Smooth muscle cell (in vitro differentiated cells): ENCODE data around the gene EPHA6. TPM values are rescaled to one million over a fixed set of nuclear protein-coding genes. Genes with fewer than 3 reads are reported as not detected.

Experiments used
- DNase-seq: peaks from one replicate; lab custom pipeline; 2025; ENCODE audit not compliant: unreplicated experiment; lab: John Stamatoyannopoulos, UW
- H2AFZ ChIP-seq: fragments of 200-600 bp; sonication (generic); 2 replicates; pipeline ENCODE4 v1.6.0; 2016; ENCODE audit warnings: antibody characterized with exemption, low read depth, mild to moderate bottlenecking
- H3F3A ChIP-seq: fragments of 200-600 bp; sonication (generic); 2 replicates; pipeline ENCODE4 v1.6.0; 2017; ENCODE audit warnings: antibody characterized with exemption, low read depth
- H3K27ac ChIP-seq: fragments of 200-600 bp; sonication (generic); 2 replicates; pipeline ENCODE4 v1.5.1; 2016; ENCODE audit warnings: low read depth, mild to moderate bottlenecking
- H3K27me3 ChIP-seq: fragments of 200-600 bp; sonication (generic); 2 replicates; pipeline ENCODE4 v1.6.1; 2016; ENCODE audit warnings: low read depth, mild to moderate bottlenecking
- H3K36me3 ChIP-seq: fragments of 200-600 bp; sonication (generic); 2 replicates; pipeline ENCODE4 v1.5.1; 2016; ENCODE audit warnings: low read depth
- H3K4me1 ChIP-seq: fragments of 200-600 bp; sonication (generic); 2 replicates; pipeline ENCODE4 v1.5.1; 2016; ENCODE audit warnings: low read depth
- H3K4me2 ChIP-seq: fragments of 200-600 bp; sonication (generic); 2 replicates; pipeline ENCODE4 v1.6.0; 2016; ENCODE audit warnings: mild to moderate bottlenecking
- H3K4me3 ChIP-seq: fragments of 200-600 bp; sonication (generic); 2 replicates; pipeline ENCODE4 v1.5.1; 2016; ENCODE audit warnings: mild to moderate bottlenecking
- H3K79me2 ChIP-seq: fragments of 200-600 bp; sonication (generic); 2 replicates; pipeline ENCODE4 v1.6.0; 2016; ENCODE audit warnings: low read depth, mild to moderate bottlenecking
- H3K9ac ChIP-seq: fragments of 200-600 bp; sonication (generic); 2 replicates; pipeline ENCODE4 v1.6.0; 2016; ENCODE audit warnings: low read depth
- H3K9me3 ChIP-seq: fragments of 200-600 bp; sonication (generic); replicated peaks from 2 replicates; pipeline ENCODE4 v1.5.1; 2016; ENCODE audit warnings: low read depth
- H4K20me1 ChIP-seq: fragments of 200-600 bp; sonication (generic); 2 replicates; pipeline ENCODE4 v1.6.0; 2016; ENCODE audit warnings: low read depth
- WGBS: methylation state at CpG from one replicate; pipeline ENCODE4 v1.1.7; 2016; ENCODE audit warnings: low lambda C conversion rate; 5-methylcytosine and 5-hydroxymethylcytosine counted together
- polyA plus RNA-seq: library from polyadenylated mRNA; unstranded; fragments of >200 nt; fragmentation: Nextera tagmentation; extraction: Ambion mirVana; gene quantifications from 2 replicates; pipeline ENCODE4 v1.2.1, GENCODE V29; 2016
- total RNA-seq: library from RNA; depleted of rRNA; stranded (reverse); fragments of >200 nt; gene quantifications from 2 replicates; pipeline ENCODE4 v1.2.3, GENCODE V29; 2014
- TF ChIP-seq, protein P1 (sequence below): fragments of 200-600 bp; sonication (generic); IDR thresholded peaks from 2 replicates; pipeline ENCODE4 v1.5.1; 2017; ENCODE audit warnings: borderline replicate concordance, mild to moderate bottlenecking, antibody characterized with exemption; ENCODE audit not compliant: insufficient read depth, poor library complexity, severe bottlenecking

The EPHA6 gene
- total and polyA plus RNA-seq, 2 experiments from 2014 or later, result 0.36 to 0.51 TPM

GRCh38 chr3:97481416-97481815, 667.0 kb downstream of the EPHA6 start:
- H3K9me3 ChIP-seq, result no peaks in the 10 kb centered on the region
- H4K20me1 ChIP-seq, result no peaks in the 10 kb centered on the region
- no peak overlapping the region for H3K9ac ChIP-seq
- no peak overlapping the region for H3K27ac ChIP-seq
- no peak overlapping the region for H3K4me3 ChIP-seq
- H2AFZ ChIP-seq, result no peak overlapping the region
- no peak overlapping the region for H3K4me2 ChIP-seq
- 92% methylated on average over 24 of the region's 26 CpGs for WGBS
- no peaks in the 10 kb centered on the region for H3K36me3 ChIP-seq
- H3K27me3 ChIP-seq, result no peaks in the 10 kb centered on the region
- no peaks in the 10 kb centered on the region for H3F3A ChIP-seq
- no peak for DNase-seq
- H3K4me1 ChIP-seq, result no peaks in the 10 kb centered on the region
- H3K79me2 ChIP-seq, result no peaks in the 10 kb centered on the region
- TF ChIP-seq, protein P1, sequence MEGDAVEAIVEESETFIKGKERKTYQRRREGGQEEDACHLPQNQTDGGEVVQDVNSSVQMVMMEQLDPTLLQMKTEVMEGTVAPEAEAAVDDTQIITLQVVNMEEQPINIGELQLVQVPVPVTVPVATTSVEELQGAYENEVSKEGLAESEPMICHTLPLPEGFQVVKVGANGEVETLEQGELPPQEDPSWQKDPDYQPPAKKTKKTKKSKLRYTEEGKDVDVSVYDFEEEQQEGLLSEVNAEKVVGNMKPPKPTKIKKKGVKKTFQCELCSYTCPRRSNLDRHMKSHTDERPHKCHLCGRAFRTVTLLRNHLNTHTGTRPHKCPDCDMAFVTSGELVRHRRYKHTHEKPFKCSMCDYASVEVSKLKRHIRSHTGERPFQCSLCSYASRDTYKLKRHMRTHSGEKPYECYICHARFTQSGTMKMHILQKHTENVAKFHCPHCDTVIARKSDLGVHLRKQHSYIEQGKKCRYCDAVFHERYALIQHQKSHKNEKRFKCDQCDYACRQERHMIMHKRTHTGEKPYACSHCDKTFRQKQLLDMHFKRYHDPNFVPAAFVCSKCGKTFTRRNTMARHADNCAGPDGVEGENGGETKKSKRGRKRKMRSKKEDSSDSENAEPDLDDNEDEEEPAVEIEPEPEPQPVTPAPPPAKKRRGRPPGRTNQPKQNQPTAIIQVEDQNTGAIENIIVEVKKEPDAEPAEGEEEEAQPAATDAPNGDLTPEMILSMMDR, result no peak

GRCh38 chr3:97485206-97485605, 670.8 kb downstream of the EPHA6 start:
- Histone ChIP-seq H3K4me3 (no peak overlapping the region), H3K79me2 (no peaks in the 10 kb centered on the region), H3K9ac (no peak overlapping the region), H3K4me2 (no peak overlapping the region), H3F3A (no peaks in the 10 kb centered on the region), H3K9me3 (no peaks in the 10 kb centered on the region), H4K20me1 (no peaks in the 10 kb centered on the region), H3K27ac (no peak overlapping the region), H3K36me3 (no peaks in the 10 kb centered on the region), H3K27me3 (no peaks in the 10 kb centered on the region), H3K4me1 (no peaks in the 10 kb centered on the region), H2AFZ (no peak overlapping the region)
- 82% methylated on average over 3 of the region's 3 CpGs for WGBS
- DNase-seq, result no peak
- TF ChIP-seq, protein P1, result no peak

DNA sequence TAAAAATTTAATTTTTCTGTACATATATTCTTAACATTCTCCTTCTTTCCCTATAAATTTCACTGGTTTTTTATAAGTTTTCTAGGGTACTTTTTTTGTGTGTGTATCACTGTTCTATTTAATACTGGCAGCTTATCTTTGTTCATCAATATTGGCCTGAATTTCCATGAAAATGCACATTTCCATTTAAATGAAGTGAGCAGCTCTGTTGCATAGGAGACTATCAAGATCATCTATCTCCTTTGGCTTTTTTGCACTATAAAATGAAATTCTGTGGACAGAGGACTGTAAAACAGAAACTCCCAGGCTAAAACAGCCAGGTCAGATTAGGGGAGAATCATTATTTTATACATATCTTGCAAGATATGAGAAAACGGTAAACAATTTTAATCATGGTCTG, 673.2 kb downstream of the EPHA6 start:
- Histone ChIP-seq H3K9me3 (no peaks in the 10 kb centered on the region), H3K4me2 (no peak overlapping the region), H4K20me1 (no peaks in the 10 kb centered on the region), H3K4me3 (no peak overlapping the region), H3K79me2 (no peaks in the 10 kb centered on the region), H3K36me3 (no peaks in the 10 kb centered on the region), H3K27me3 (no peaks in the 10 kb centered on the region), H3F3A (no peaks in the 10 kb centered on the region), H2AFZ (no peak overlapping the region), H3K27ac (no peak overlapping the region), H3K4me1 (no peaks in the 10 kb centered on the region), H3K9ac (no peak overlapping the region)
- DNase-seq, result no peak
- 86% methylated on average over 1 of the region's 1 CpG for WGBS
- TF ChIP-seq, protein P1, result no peak

DNA sequence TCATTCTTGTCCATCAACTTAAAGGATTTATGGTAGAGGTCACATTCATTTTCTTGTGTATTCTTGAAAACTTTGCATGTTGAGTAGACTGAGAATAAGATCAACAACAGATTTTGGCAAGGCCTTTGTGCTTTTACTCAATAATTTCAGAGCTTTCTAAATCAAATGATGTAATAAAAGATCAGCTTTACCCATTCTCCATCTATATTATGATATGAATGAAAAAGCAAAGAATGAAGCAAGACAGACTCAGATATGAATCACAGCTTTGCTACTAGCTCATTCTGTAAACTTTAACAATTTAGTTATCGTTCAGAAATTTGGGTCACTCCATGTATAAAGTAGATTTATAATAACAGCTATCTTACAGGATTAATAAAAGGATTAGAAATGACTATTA, 674.3 kb downstream of the EPHA6 start:
- Histone ChIP-seq H3K36me3 (no peaks in the 10 kb centered on the region), H3K4me1 (no peaks in the 10 kb centered on the region), H3K4me2 (no peak overlapping the region), H4K20me1 (no peaks in the 10 kb centered on the region), H3K4me3 (no peak overlapping the region), H3K9me3 (no peaks in the 10 kb centered on the region), H3K9ac (no peak overlapping the region), H3K27me3 (no peaks in the 10 kb centered on the region), H3F3A (no peaks in the 10 kb centered on the region), H3K27ac (no peak overlapping the region), H2AFZ (no peak overlapping the region), H3K79me2 (no peaks in the 10 kb centered on the region)
- WGBS, result 95% methylated on average over 1 of the region's 1 CpG
- TF ChIP-seq, protein P1, result no peak
- no peak for DNase-seq
